HCT116 (cell line): Measurements from ENCODE around the gene THADA. TPM values are rescaled to one million over a fixed set of nuclear protein-coding genes. Genes with fewer than 3 reads are reported as not detected.

Experiments
- ATAC-seq: fragments of 200-7000 bp; cut with Tn5 transposase; 2 replicates; pipeline ENCODE4 v1.9.1; 2020; ENCODE audit warnings: mild to moderate bottlenecking, moderate library complexity
- BruUV-seq: library from RNA; stranded (reverse); fragments of 400-500 nt; replicated peaks from 2 replicates; lab custom pipeline; 2021; lab: Mats Ljungman, UMichigan
- CTCF ChIA-PET: fragments of 300-600 bp; sonication (Branson Sonifier 250); formaldehyde crosslinking; loops from one replicate; lab custom pipeline; 2021; ENCODE audit warnings: antibody characterized with exemption; lab: Charles Lee
- POLR2A ChIA-PET: fragments of 300-600, 350-600 bp; sonication (Branson Sonifier 250); formaldehyde crosslinking; loops from one replicate; lab custom pipeline; 2021; ENCODE audit warnings: antibody characterized with exemption; lab: Charles Lee
- RAD21 ChIA-PET, 2 experiments: fragments of 300-600 bp; sonication (Branson Sonifier 250); formaldehyde crosslinking; loops; one replicate each; lab custom pipeline; 2023; ENCODE audit warnings: low total read pairs in 2 of 2; ENCODE audit not compliant: uncharacterized antibody in 2 of 2, unreplicated experiment in 2 of 2, low non-redundant PET in 1 of 2; lab: Charles Lee
- DNase-seq: peaks from one replicate; pipeline ENCODE4 v3.0.0-alpha.2; 2010; ENCODE audit warnings: low read depth, low spot score
- H2AFZ ChIP-seq: fragments of 200-600 bp; shearing (Covaris generic), sonication (generic); 2 replicates; pipeline ENCODE4 v1.6.1; 2017; ENCODE audit warnings: low read depth, mixed run types, mixed read lengths, antibody characterized with exemption, low read length; ENCODE audit not compliant: poor library complexity, severe bottlenecking
- H3K27ac ChIP-seq: 2 replicates; pipeline ENCODE4 v1.5.1; 2012; ENCODE audit warnings: low read depth, low read length
- H3K27me3 ChIP-seq: fragments of 200-600 bp; sonication (generic); 2 replicates; pipeline ENCODE4 v1.6.1; 2016; ENCODE audit warnings: mixed run types, low read length, mixed read lengths; ENCODE audit not compliant: insufficient read depth
- H3K36me3 ChIP-seq, 2 experiments: fragments of 200-500 bp in 1 of 2; fragments of 200-600 bp in 1 of 2; sonication (Bioruptor generic) in 1 of 2; sonication (generic) in 1 of 2; 2 replicates each; pipeline versions ENCODE4 v1.5.1 to v1.6.1; 2014 to 2016; ENCODE audit warnings: low read length in 2 of 2, inconsistent platforms in 1 of 2, mixed read lengths in 1 of 2, mixed run types in 1 of 2; ENCODE audit not compliant: insufficient read depth in 2 of 2, control insufficient read depth in 1 of 2
- H3K4me1 ChIP-seq, 2 experiments: fragments of 200-600 bp in 1 of 2; sonication (generic) in 1 of 2; 2 replicates each; pipeline versions ENCODE4 v1.5.1 to v1.6.1; 2012 to 2017; ENCODE audit warnings: low read length in 2 of 2, inconsistent platforms in 1 of 2, mild to moderate bottlenecking in 1 of 2, mixed read lengths in 1 of 2, mixed run types in 1 of 2, moderate library complexity in 1 of 2; ENCODE audit not compliant: insufficient read depth in 2 of 2, control insufficient read depth in 1 of 2
- H3K4me2 ChIP-seq: fragments of 200-600 bp; sonication (generic); 2 replicates; pipeline ENCODE4 v1.6.1; 2017; ENCODE audit warnings: mixed run types, low read length, mixed read lengths
- H3K4me3 ChIP-seq, 2 experiments: fragments of 200-600 bp in 1 of 2; sonication (generic) in 1 of 2; replicated peaks in 1 of 2; 2 replicates each; pipeline ENCODE4 v1.5.1; 2011 to 2016; ENCODE audit warnings: low read length in 2 of 2, control low read depth in 1 of 2, low read depth in 1 of 2, mild to moderate bottlenecking in 1 of 2, mixed read lengths in 1 of 2, mixed run types in 1 of 2
- H3K79me2 ChIP-seq: fragments of 200-600 bp; sonication (generic); 2 replicates; pipeline ENCODE4 v1.6.1; 2017; ENCODE audit warnings: mild to moderate bottlenecking, mixed run types, low read length, moderate library complexity, mixed read lengths; ENCODE audit not compliant: insufficient read depth
- H3K9ac ChIP-seq: fragments of 200-600 bp; sonication (generic); 2 replicates; pipeline ENCODE4 v1.6.1; 2016; ENCODE audit warnings: low read length, mixed read lengths
- H3K9me2 ChIP-seq: fragments of 200-600 bp; sonication (generic), shearing (Covaris generic); 2 replicates; pipeline ENCODE4 v1.6.1; 2017; ENCODE audit warnings: mixed run types, mild to moderate bottlenecking, moderate library complexity; ENCODE audit not compliant: insufficient read depth
- H3K9me3 ChIP-seq, 2 experiments: fragments of 200-500 bp in 1 of 2; fragments of 200-600 bp in 1 of 2; sonication (Bioruptor generic) in 1 of 2; sonication (generic) in 1 of 2; 2 replicates each; pipeline ENCODE4 v1.6.1; 2014 to 2017; ENCODE audit warnings: low read length in 2 of 2, mixed read lengths in 2 of 2, inconsistent platforms in 1 of 2, low read depth in 1 of 2, mild to moderate bottlenecking in 1 of 2, mixed run types in 1 of 2, moderate library complexity in 1 of 2; ENCODE audit not compliant: control insufficient read depth in 1 of 2, insufficient read depth in 1 of 2
- H4K20me1 ChIP-seq: fragments of 200-600 bp; sonication (generic), shearing (Covaris generic); 2 replicates; pipeline ENCODE4 v1.6.1; 2017; ENCODE audit warnings: mixed run types, mild to moderate bottlenecking, moderate library complexity; ENCODE audit not compliant: insufficient read depth
- CBX3 ChIP-seq: IDR thresholded peaks from 2 replicates; pipeline ENCODE4 v1.6.1; 2012; ENCODE audit warnings: low read depth
- CEBPB ChIP-seq: IDR thresholded peaks from 2 replicates; pipeline ENCODE4 v1.6.1; 2012; ENCODE audit warnings: low read depth
- EZH2 ChIP-seq: fragments of 200-600 bp; sonication (generic); IDR thresholded peaks from 2 replicates; pipeline ENCODE4 v1.6.1; 2017; ENCODE audit warnings: antibody characterized with exemption, mixed run types
- EZH2phosphoT487 ChIP-seq: fragments of 200-600 bp; IDR thresholded peaks from 2 replicates; pipeline ENCODE4 v1.6.1; 2018; ENCODE audit warnings: antibody characterized with exemption, borderline replicate concordance
- JUND ChIP-seq: IDR thresholded peaks from 2 replicates; pipeline ENCODE4 v1.6.1; 2012
- MAX ChIP-seq: IDR thresholded peaks from 2 replicates; pipeline ENCODE4 v1.6.1; 2012
- POLR2AphosphoS5 ChIP-seq: IDR thresholded peaks from 2 replicates; pipeline ENCODE4 v1.6.1; 2011; ENCODE audit warnings: mild to moderate bottlenecking, low read depth, low read length, moderate library complexity
- RAD21 ChIP-seq: IDR thresholded peaks from 2 replicates; pipeline ENCODE4 v1.6.1; 2012; ENCODE audit warnings: low read depth, mild to moderate bottlenecking
- SIN3A ChIP-seq: IDR thresholded peaks from 2 replicates; pipeline ENCODE4 v1.6.1; 2012; ENCODE audit warnings: low read depth
- SP1 ChIP-seq: IDR thresholded peaks from 2 replicates; pipeline ENCODE4 v1.6.1; 2012; ENCODE audit warnings: low read depth
- SRF ChIP-seq: IDR thresholded peaks from 2 replicates; pipeline ENCODE4 v1.6.1; 2012; ENCODE audit warnings: low read depth
- TCF7L2 ChIP-seq: IDR thresholded peaks from 2 replicates; pipeline ENCODE4 v1.7.0; 2011; ENCODE audit warnings: borderline replicate concordance, inconsistent platforms; ENCODE audit not compliant: insufficient read depth, insufficient read length; ENCODE audit errors: extremely low read depth
- YY1 ChIP-seq: IDR thresholded peaks from 2 replicates; pipeline ENCODE4 v1.6.1; 2011; ENCODE audit warnings: low read length, low read depth, moderate library complexity, mild to moderate bottlenecking; ENCODE audit not compliant: insufficient replicate concordance; ENCODE audit errors: extremely low read depth
- ZFX ChIP-seq: fragments of 450-650 bp; IDR thresholded peaks from 2 replicates; pipeline ENCODE4 v1.6.1; 2017
- ZNF274 ChIP-seq: fragments of 200-500 bp; sonication (Bioruptor generic); IDR thresholded peaks from 2 replicates; pipeline ENCODE4 v1.6.1; 2014; ENCODE audit warnings: mild to moderate bottlenecking, low read depth, low read length, inconsistent platforms
- intact Hi-C: fragments of 100-400 bp; cut with micrococcal nuclease; formaldehyde crosslinking; loops from 2 replicates; pipeline ENCODE4 v1.10.0; 2022
- total RNA-seq: library from RNA; stranded (reverse); gene quantifications from one replicate; pipeline ENCODE4 v1.2.1, GENCODE V29; 2021; ENCODE audit not compliant: unreplicated experiment
- TF ChIP-seq, protein P1 (sequence below): IDR thresholded peaks from 2 replicates; pipeline ENCODE4 v1.6.1; 2012
- TF ChIP-seq, protein P2 (sequence below), 3 experiments: fragments of 200-600 bp in 1 of 3; sonication (generic) in 1 of 3; IDR thresholded peaks in 2 of 3; conservative IDR thresholded peaks in 1 of 3; 2 replicates each; pipeline ENCODE4 v1.5.1; 2012 to 2017; ENCODE audit warnings: low read depth in 2 of 3, low read length in 2 of 3, antibody characterized with exemption in 1 of 3, borderline replicate concordance in 1 of 3, control low read depth in 1 of 3, mild to moderate bottlenecking in 1 of 3, mixed read lengths in 1 of 3, mixed run types in 1 of 3, moderate library complexity in 1 of 3; ENCODE audit not compliant: insufficient read depth in 1 of 3

Gene THADA
- total RNA-seq, 1 experiment from 2014 or later, result 30.7 TPM

- no peaks in the 10 kb centered on the region for H3K4me1 ChIP-seq
- no peak overlapping the region for H3K4me2 ChIP-seq
- no TSS peak for BruUV-seq
- ATAC-seq (no peak), DNase-seq (no peak)
- no peak overlapping the region for H2AFZ ChIP-seq
- H3K9me2 ChIP-seq, result no peaks in the 10 kb centered on the region
- H3K9ac ChIP-seq, result no peak overlapping the region
- no peaks in the 10 kb centered on the region for H3K27me3 ChIP-seq
- H3K9me3 ChIP-seq, result no peaks in the 10 kb centered on the region
- TF ChIP-seq SIN3A (no peak), CBX3 (no peak), SRF (no peak), SP1 (no peak), TCF7L2 (no peak), MAX (no peak), ZNF274 (no peak), RAD21 (no peak)
- peaks cover 23 to 32% of the 10 kb centered on the region in 2 experiments; a peak in 3 of 4 replicates for H3K36me3 ChIP-seq
- no peak overlapping the region for H3K27ac ChIP-seq
- no peaks in the 10 kb centered on the region for H3K79me2 ChIP-seq
- intact Hi-C loops, result no loop called here
- no peak overlapping the region for H3K4me3 ChIP-seq
- CTCF ChIA-PET, result interaction anchor here (2.7 kb wide), 1 partner anchor 9 kb away, joined by 11 read pairs; no protein-coding TSS in a partner anchor
- no peaks in the 10 kb centered on the region for H4K20me1 ChIP-seq
- POLR2A ChIA-PET, result interaction anchor here (4.6 kb wide), 1 partner anchor 10 kb away, joined by 17 read pairs; the partner anchor contains the start of gene THADA
- RAD21 ChIA-PET, result no interaction called here
Measured at GRCh38 chr2:43585708-43586107, 10.1 kb downstream of the THADA start.

GRCh38 chr2:43579275-43579981 lies 16.4 kb downstream of the THADA start:
- no peaks in the 10 kb centered on the region for H3K79me2 ChIP-seq
- H2AFZ ChIP-seq, result no peak overlapping the region
- H3K36me3 ChIP-seq, result peaks cover 25 to 29% of the 10 kb centered on the region in 2 experiments; a peak in 3 of 4 replicates
- no peak overlapping the region for H3K9ac ChIP-seq
- H3K27ac ChIP-seq, result no peak overlapping the region
- intact Hi-C loops, result no loop called here
- CTCF ChIA-PET, result interaction anchor here (2.0 kb wide), 1 partner anchor 16 kb away, joined by 5 read pairs; the partner anchor contains the start of gene THADA
- POLR2A ChIA-PET, result no interaction called here
- TF ChIP-seq MAX (no peak), YY1 (no peak), SIN3A (no peak), EZH2 (no peak), SRF (no peak), ZFX (no peak), POLR2AphosphoS5 (no peak), JUND (no peak), EZH2phosphoT487 (no peak), CEBPB (no peak), TCF7L2 (no peak)
- TF ChIP-seq, protein P1, sequence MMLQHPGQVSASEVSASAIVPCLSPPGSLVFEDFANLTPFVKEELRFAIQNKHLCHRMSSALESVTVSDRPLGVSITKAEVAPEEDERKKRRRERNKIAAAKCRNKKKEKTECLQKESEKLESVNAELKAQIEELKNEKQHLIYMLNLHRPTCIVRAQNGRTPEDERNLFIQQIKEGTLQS, result no peak
- TF ChIP-seq, protein P2, sequence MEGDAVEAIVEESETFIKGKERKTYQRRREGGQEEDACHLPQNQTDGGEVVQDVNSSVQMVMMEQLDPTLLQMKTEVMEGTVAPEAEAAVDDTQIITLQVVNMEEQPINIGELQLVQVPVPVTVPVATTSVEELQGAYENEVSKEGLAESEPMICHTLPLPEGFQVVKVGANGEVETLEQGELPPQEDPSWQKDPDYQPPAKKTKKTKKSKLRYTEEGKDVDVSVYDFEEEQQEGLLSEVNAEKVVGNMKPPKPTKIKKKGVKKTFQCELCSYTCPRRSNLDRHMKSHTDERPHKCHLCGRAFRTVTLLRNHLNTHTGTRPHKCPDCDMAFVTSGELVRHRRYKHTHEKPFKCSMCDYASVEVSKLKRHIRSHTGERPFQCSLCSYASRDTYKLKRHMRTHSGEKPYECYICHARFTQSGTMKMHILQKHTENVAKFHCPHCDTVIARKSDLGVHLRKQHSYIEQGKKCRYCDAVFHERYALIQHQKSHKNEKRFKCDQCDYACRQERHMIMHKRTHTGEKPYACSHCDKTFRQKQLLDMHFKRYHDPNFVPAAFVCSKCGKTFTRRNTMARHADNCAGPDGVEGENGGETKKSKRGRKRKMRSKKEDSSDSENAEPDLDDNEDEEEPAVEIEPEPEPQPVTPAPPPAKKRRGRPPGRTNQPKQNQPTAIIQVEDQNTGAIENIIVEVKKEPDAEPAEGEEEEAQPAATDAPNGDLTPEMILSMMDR (IDR thresholded peaks at IDR 0.05 in 2 of 3, conservative IDR thresholded peaks at IDR 0.05 in 1 of 3; ENCODE audit: borderline replicate concordance in 1 of 3, insufficient read depth in 1 of 3, low read depth in 2 of 3, low read length in 2 of 3), result no peak
- RAD21 ChIA-PET, result interaction anchor here in 1 of 2 experiments (0.6 kb wide), 1 partner anchor 95 kb away, joined by 3 read pairs; no protein-coding TSS in a partner anchor
- no peaks in the 10 kb centered on the region for H3K27me3 ChIP-seq
- DNase-seq (no peak), ATAC-seq (no peak)
- no TSS peak for BruUV-seq
- H3K4me1 ChIP-seq, result no peaks in the 10 kb centered on the region
- no peak overlapping the region for H3K4me3 ChIP-seq
- no peaks in the 10 kb centered on the region for H4K20me1 ChIP-seq
- no peaks in the 10 kb centered on the region for H3K9me2 ChIP-seq
- H3K9me3 ChIP-seq, result no peaks in the 10 kb centered on the region
- no peak overlapping the region for H3K4me2 ChIP-seq
